HepG2 (cell line): ENCODE results near the gene WDR54. TPM values are rescaled to one million over a fixed set of nuclear protein-coding genes. Genes with fewer than 3 reads are reported as not detected.

Experiments
- ATAC-seq: fragments of 200-7000 bp; cut with Tn5 transposase; 3 replicates; pipeline ENCODE4 v1.9.1; 2020; ENCODE audit warnings: mild to moderate bottlenecking, moderate library complexity
- BruUV-seq: library from RNA; stranded (reverse); fragments of 400-500 nt; replicated peaks from 2 replicates; lab custom pipeline; 2021; lab: Mats Ljungman, UMichigan
- CTCF ChIA-PET: fragments of 300-600 bp; formaldehyde crosslinking; extraction: SDS; loops from one replicate; lab custom pipeline; 2021; ENCODE audit warnings: low total read pairs, inconsistent platforms, low intra/inter-chr PET ratio; lab: Yijun Ruan, JAX
- POLR2A ChIA-PET: fragments of 350-600 bp; sonication (Branson Sonifier 250); formaldehyde crosslinking; loops from one replicate; lab custom pipeline; 2020; ENCODE audit warnings: antibody characterized with exemption, inconsistent platforms; lab: Yijun Ruan, JAX
- DNase-seq: peaks from one replicate; pipeline ENCODE4 v3.0.0-alpha.2; 2015; ENCODE audit warnings: low spot score
- FAIRE-seq: peaks from 3 replicates; lab custom pipeline; 2011; peaks lifted over from hg19 to GRCh38; lab: Jason Lieb, UNC
- H2AFZ ChIP-seq: one replicate; pipeline ENCODE4 v1.6.1; 2011; ENCODE audit warnings: low read length, inconsistent platforms
- H3K27ac ChIP-seq: fragments of 300-600 bp; 3 replicates; pipeline ENCODE4 v1.8.0; 2011; ENCODE audit warnings: mixed run types, mild to moderate bottlenecking, mixed read lengths, low read length, inconsistent platforms; ENCODE audit not compliant: insufficient read depth; ENCODE audit errors: extremely low read length
- H3K27me3 ChIP-seq, 2 experiments: fragments of 200-600 bp in 1 of 2; 2 replicates in 1 of 2; 3 replicates in 1 of 2; pipeline versions ENCODE4 v1.6.0 to v1.8.0; 2011; ENCODE audit warnings: low read length in 2 of 2, mild to moderate bottlenecking in 2 of 2, moderate library complexity in 2 of 2, inconsistent platforms in 1 of 2; ENCODE audit not compliant: insufficient read depth in 2 of 2, control insufficient read depth in 1 of 2
- H3K36me3 ChIP-seq, 2 experiments: fragments of 200-600 bp in 1 of 2; replicated peaks in 1 of 2; 2 replicates in 1 of 2; 3 replicates in 1 of 2; pipeline versions ENCODE4 v1.5.1 to v1.8.0; 2011; ENCODE audit warnings: low read length in 2 of 2, inconsistent platforms in 1 of 2; ENCODE audit not compliant: insufficient read depth in 2 of 2, control insufficient read depth in 1 of 2
- H3K4me1 ChIP-seq: 2 replicates; pipeline ENCODE4 v1.5.1; 2012; ENCODE audit warnings: low read length, inconsistent platforms; ENCODE audit not compliant: insufficient read depth
- H3K4me2 ChIP-seq: 2 replicates; pipeline ENCODE4 v1.6.0; 2011; ENCODE audit warnings: low read depth, low read length, inconsistent platforms
- H3K4me3 ChIP-seq, 3 experiments: fragments of 200-600 bp in 1 of 3; sonication (generic), shearing (Covaris generic) in 1 of 3; replicated peaks in 1 of 3; 2 replicates each; pipeline ENCODE4 v1.5.1; 2011 to 2016; ENCODE audit warnings: low read length in 3 of 3, inconsistent platforms in 2 of 3, low read depth in 2 of 3, mild to moderate bottlenecking in 2 of 3, control low read depth in 1 of 3, mixed read lengths in 1 of 3; ENCODE audit not compliant: insufficient read depth in 1 of 3
- H3K79me2 ChIP-seq: one replicate; pipeline ENCODE4 v1.6.1; 2011; ENCODE audit warnings: low read length, inconsistent platforms; ENCODE audit not compliant: insufficient read depth
- H3K9ac ChIP-seq: 2 replicates; pipeline ENCODE4 v1.6.0; 2011; ENCODE audit warnings: mild to moderate bottlenecking, low read depth, low read length, inconsistent platforms; ENCODE audit not compliant: insufficient read depth
- H3K9me3 ChIP-seq: 2 replicates; pipeline ENCODE4 v1.5.1; 2012; ENCODE audit warnings: mild to moderate bottlenecking, low read length
- H4K20me1 ChIP-seq: 2 replicates; pipeline ENCODE4 v1.6.0; 2011; ENCODE audit warnings: inconsistent platforms, mild to moderate bottlenecking, low read length, moderate library complexity; ENCODE audit not compliant: insufficient read depth
- MIER3 ChIP-seq: IDR thresholded peaks from 2 replicates; pipeline ENCODE4 v1.6.1; 2016; ENCODE audit warnings: missing compliant biosample characterization, borderline replicate concordance
- MTA1 ChIP-seq: sonication (generic); formaldehyde crosslinking; IDR thresholded peaks from 2 replicates; pipeline ENCODE4 v1.4.0; 2020; ENCODE audit warnings: missing genetic modification reagents, mild to moderate bottlenecking, borderline replicate concordance
- NFYB ChIP-seq: sonication (generic); formaldehyde crosslinking; IDR thresholded peaks from 2 replicates; pipeline ENCODE4 v1.4.0; 2020; ENCODE audit warnings: missing genetic modification reagents
- PHF5A ChIP-seq: IDR thresholded peaks from one replicate; pipeline ENCODE4 v1.6.1; 2018; ENCODE audit warnings: low read depth, missing genetic modification reagents; ENCODE audit not compliant: unreplicated experiment
- ZFP36L1 ChIP-seq: sonication (generic); formaldehyde crosslinking; IDR thresholded peaks from 2 replicates; pipeline ENCODE4 v1.8.0; 2022; ENCODE audit warnings: mild to moderate bottlenecking, missing genetic modification reagents, moderate library complexity
- ZNF407 ChIP-seq: sonication (generic); formaldehyde crosslinking; IDR thresholded peaks from one replicate; pipeline ENCODE4 v1.5.1; 2020; ENCODE audit warnings: mild to moderate bottlenecking, missing genetic modification reagents; ENCODE audit errors: not compliant biosample characterization
- ZNF678 ChIP-seq: sonication (generic); formaldehyde crosslinking; IDR thresholded peaks from 2 replicates; pipeline ENCODE4 v1.4.0; 2020; ENCODE audit warnings: mild to moderate bottlenecking, missing genetic modification reagents
- WGBS: methylation state at CpG from one replicate; pipeline ENCODE4 v1.1.6; 2017; ENCODE audit warnings: low lambda C conversion rate; 5-methylcytosine and 5-hydroxymethylcytosine counted together
- in situ Hi-C: cut with HindIII; loops from 2 replicates; pipeline ENCODE4 v1.10.0; 2017; ENCODE audit warnings: low pct_unique_long_range_greater_than_20kb; ENCODE audit not compliant: extremely low pct_ligation_motif_present
- intact Hi-C: fragments of 100-400 bp; cut with micrococcal nuclease; formaldehyde crosslinking; loops from one replicate; pipeline ENCODE4 v1.10.0; 2022; ENCODE audit not compliant: unreplicated experiment
- polyA plus RNA-seq, 8 experiments: library from polyadenylated mRNA; depleted of rRNA in 3 of 8; stranded (reverse) in 7 of 8; unstranded in 1 of 8; fragments of >200 nt; fragmentation: Illumina TruSeq in 4 of 8; extraction: Trizol in 4 of 8; gene quantifications; 2 replicates each; pipeline versions ENCODE4 v1.2.1 to v1.2.3, GENCODE V29; 2011 to 2016; ENCODE audit warnings: low read depth in 4 of 8, missing spikeins in 1 of 8, mixed read lengths in 1 of 8; ENCODE audit not compliant: insufficient read depth in 1 of 8
- total RNA-seq, 5 experiments: library from RNA; depleted of rRNA; stranded (reverse); fragments of >200 nt; fragmentation: Illumina TruSeq; extraction: Trizol; gene quantifications; 2 replicates each; pipeline ENCODE4 v1.2.3, GENCODE V29; 2016; ENCODE audit warnings: low read depth in 1 of 5
- TF ChIP-seq, protein P1 (sequence below): sonication (generic); formaldehyde crosslinking; IDR thresholded peaks from 2 replicates; pipeline ENCODE4 v1.4.0; 2020; ENCODE audit warnings: missing genetic modification reagents
- TF ChIP-seq, protein P2 (sequence below): sonication (generic); formaldehyde crosslinking; IDR thresholded peaks from 2 replicates; pipeline ENCODE4 v1.4.0; 2020; ENCODE audit warnings: missing genetic modification reagents, borderline replicate concordance

WDR54 gene
- total and polyA plus RNA-seq, 2 of the 13 experiments (the other 11 are each of a cell fraction or from before 2014, with no cell fraction given) = 2.0 to 17.3 TPM

DNA sequence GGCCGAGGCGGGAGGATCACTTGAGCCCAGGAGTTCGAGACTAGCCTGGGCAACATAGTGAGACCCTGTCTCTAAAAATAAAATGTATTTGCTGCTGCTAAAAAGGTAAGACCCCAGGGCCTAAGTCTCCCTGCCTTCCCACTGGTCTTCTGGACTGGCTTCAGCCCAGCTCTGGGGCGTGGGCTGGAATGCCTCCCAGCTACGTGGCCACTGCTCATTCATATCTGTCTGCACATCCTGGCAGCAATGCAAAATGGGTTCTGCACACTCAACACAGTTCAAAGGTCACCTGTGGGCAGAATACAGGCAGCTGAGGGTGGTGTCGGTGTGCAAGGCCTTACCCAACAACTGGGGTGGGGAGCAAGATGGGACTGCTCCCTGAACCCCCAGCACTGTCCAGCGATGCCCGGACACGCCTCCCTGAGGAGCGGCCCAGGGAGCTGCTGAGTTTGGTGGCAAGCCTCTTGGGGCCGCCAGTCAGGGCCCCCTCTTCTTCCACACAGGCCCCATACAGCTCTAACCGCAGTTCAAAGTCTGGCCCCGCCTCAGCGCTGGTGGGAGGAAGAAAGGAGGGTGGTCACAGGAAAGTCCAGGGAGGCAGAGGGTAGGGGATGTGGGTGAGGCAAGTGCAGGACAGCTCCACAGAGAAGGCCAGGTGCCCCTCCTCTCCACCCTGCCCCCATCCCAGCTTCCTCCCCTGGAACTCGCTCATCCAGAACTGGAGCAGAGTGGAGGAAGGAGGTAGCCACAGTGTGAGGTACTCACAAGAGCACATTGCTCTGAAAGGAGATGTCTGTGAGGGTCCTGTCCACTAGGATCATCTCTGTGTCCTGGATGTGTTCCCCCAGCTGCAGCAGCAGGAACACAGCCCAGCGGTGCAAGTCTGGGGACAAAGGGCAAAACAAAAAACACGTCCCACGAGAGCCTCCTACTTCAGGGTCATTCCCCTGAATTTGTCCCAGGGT, 8.2 kb downstream of the WDR54 start:
- Histone ChIP-seq H3K9me3 (no peaks in the 10 kb centered on the region), H3K27ac (peak overlapping the region; percentile 80), H4K20me1 (peaks cover 21% of the 10 kb centered on the region; the same call in 1 of the 2 replicates), H3K27me3 (no peaks in the 10 kb centered on the region), H3K9ac (peak overlapping the region; percentile 51), H3K79me2 (peaks cover 20% of the 10 kb centered on the region), H2AFZ (no peak overlapping the region), H3K36me3 (peaks cover 43 to 77% of the 10 kb centered on the region in 2 experiments), H3K4me1 (peaks cover 79% of the 10 kb centered on the region), H3K4me3 (peak overlapping the region in 1 of 3 experiments; percentile 41; a peak in 2 of 6 replicates), H3K4me2 (peak overlapping the region; percentile 67)
- peak; percentile 95 for DNase-seq
- peak; percentile 79 for ATAC-seq
- in situ Hi-C loops (no loop called here), intact Hi-C loops (loop anchor here (1.0 kb wide), 1 partner anchor 11 kb away; no protein-coding TSS in a partner anchor)
- BruUV-seq = no TSS peak
- POLR2A ChIA-PET = interaction anchor here (0.6 to 9.5 kb wide), 26 partner anchors 9 to 309 kb away, joined by 3 to 272 read pairs (median 7); partner anchors contain the start of genes AUP1, C2orf81, CCDC142 and DQX1
- CTCF ChIA-PET = no interaction called here
- WGBS = 22% methylated on average over 17 of the region's 18 CpGs
- FAIRE-seq = peak; percentile 96
- TF ChIP-seq ZFP36L1 (no peak), NFYB (CRISPR knock-in tag) (peak; percentile 23; the same call in 1 of the 2 replicates), ZNF407 (no peak), PHF5A (CRISPR knock-in tag) (peak; percentile 85), ZNF678 (CRISPR knock-in tag) (peak; percentile 91), MIER3 (0 out of 2 replicates have a peak, but pooled peaks have one; percentile 36), MTA1 (CRISPR knock-in tag) (peak; percentile 98)
- TF ChIP-seq, protein P1, sequence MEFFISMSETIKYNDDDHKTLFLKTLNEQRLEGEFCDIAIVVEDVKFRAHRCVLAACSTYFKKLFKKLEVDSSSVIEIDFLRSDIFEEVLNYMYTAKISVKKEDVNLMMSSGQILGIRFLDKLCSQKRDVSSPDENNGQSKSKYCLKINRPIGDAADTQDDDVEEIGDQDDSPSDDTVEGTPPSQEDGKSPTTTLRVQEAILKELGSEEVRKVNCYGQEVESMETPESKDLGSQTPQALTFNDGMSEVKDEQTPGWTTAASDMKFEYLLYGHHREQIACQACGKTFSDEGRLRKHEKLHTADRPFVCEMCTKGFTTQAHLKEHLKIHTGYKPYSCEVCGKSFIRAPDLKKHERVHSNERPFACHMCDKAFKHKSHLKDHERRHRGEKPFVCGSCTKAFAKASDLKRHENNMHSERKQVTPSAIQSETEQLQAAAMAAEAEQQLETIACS = no peak
- TF ChIP-seq, protein P2, sequence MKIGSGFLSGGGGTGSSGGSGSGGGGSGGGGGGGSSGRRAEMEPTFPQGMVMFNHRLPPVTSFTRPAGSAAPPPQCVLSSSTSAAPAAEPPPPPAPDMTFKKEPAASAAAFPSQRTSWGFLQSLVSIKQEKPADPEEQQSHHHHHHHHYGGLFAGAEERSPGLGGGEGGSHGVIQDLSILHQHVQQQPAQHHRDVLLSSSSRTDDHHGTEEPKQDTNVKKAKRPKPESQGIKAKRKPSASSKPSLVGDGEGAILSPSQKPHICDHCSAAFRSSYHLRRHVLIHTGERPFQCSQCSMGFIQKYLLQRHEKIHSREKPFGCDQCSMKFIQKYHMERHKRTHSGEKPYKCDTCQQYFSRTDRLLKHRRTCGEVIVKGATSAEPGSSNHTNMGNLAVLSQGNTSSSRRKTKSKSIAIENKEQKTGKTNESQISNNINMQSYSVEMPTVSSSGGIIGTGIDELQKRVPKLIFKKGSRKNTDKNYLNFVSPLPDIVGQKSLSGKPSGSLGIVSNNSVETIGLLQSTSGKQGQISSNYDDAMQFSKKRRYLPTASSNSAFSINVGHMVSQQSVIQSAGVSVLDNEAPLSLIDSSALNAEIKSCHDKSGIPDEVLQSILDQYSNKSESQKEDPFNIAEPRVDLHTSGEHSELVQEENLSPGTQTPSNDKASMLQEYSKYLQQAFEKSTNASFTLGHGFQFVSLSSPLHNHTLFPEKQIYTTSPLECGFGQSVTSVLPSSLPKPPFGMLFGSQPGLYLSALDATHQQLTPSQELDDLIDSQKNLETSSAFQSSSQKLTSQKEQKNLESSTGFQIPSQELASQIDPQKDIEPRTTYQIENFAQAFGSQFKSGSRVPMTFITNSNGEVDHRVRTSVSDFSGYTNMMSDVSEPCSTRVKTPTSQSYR (CRISPR knock-in tag) = peak; percentile 92
